ENCODE measurements around the gene STOM.

STOM gene

GRCh38 chr9:121310571-121310970 lies 59.5 kb downstream of the STOM start:
- Histone ChIP-seq H3K4me3 (ENCODE audit: low read length) (no peak overlapping the region), H3K9ac (ENCODE audit: low read length) (no peak overlapping the region), H3K9me3 (ENCODE audit: insufficient read depth, low read length) (no peaks in the 10 kb centered on the region), H3K27ac (ENCODE audit: low read length) (no peak overlapping the region), H2AFZ (ENCODE audit: low read depth, low read length) (no peak overlapping the region), H3K36me3 (replicated peaks; ENCODE audit: low read depth, low read length) (no peaks in the 10 kb centered on the region), H3K79me2 (ENCODE audit: low read length) (no peaks in the 10 kb centered on the region), H3K4me2 (ENCODE audit: low read length) (no peak overlapping the region), H3K4me1 (ENCODE audit: low read length) (no peaks in the 10 kb centered on the region), H3K27me3 (ENCODE audit: low read depth, low read length) (no peaks in the 10 kb centered on the region), H4K20me1 (ENCODE audit: insufficient read depth, low read length) (no peaks in the 10 kb centered on the region)
- TF ChIP-seq EZH2phosphoT487 (IDR thresholded peaks at IDR 0.05; ENCODE audit: low read depth) (no peak), CTCF (IDR thresholded peaks at IDR 0.05; ENCODE audit: low read depth, low read length) (no peak)

- H3K36me3 ChIP-seq (replicated peaks; ENCODE audit: low read depth, low read length): no peaks in the 10 kb centered on the region
- H3K9ac ChIP-seq (ENCODE audit: low read length): no peak overlapping the region
- no peak overlapping the region for H3K4me2 ChIP-seq (ENCODE audit: low read length)
- H3K79me2 ChIP-seq (ENCODE audit: low read length): no peaks in the 10 kb centered on the region
- no peaks in the 10 kb centered on the region for H3K4me1 ChIP-seq (ENCODE audit: low read length)
- H3K9me3 ChIP-seq (ENCODE audit: insufficient read depth, low read length): no peaks in the 10 kb centered on the region
- no peak overlapping the region for H3K27ac ChIP-seq (ENCODE audit: low read length)
- no peak overlapping the region for H2AFZ ChIP-seq (ENCODE audit: low read depth, low read length)
- no peaks in the 10 kb centered on the region for H3K27me3 ChIP-seq (ENCODE audit: low read depth, low read length)
- H3K4me3 ChIP-seq (ENCODE audit: low read length): no peak overlapping the region
- no peak for TF ChIP-seq CTCF (IDR thresholded peaks at IDR 0.05; ENCODE audit: low read depth, low read length)
- no peak for TF ChIP-seq EZH2phosphoT487 (IDR thresholded peaks at IDR 0.05; ENCODE audit: low read depth)
- no peaks in the 10 kb centered on the region for H4K20me1 ChIP-seq (ENCODE audit: insufficient read depth, low read length)
Observed at GRCh38 chr9:121309833-121310425, 60.1 kb downstream of the STOM start.

GRCh38 chr9:121309171-121309570 lies 60.9 kb downstream of the STOM start:
- Histone ChIP-seq H3K36me3 (replicated peaks; ENCODE audit: low read depth, low read length) (no peaks in the 10 kb centered on the region), H3K4me2 (ENCODE audit: low read length) (no peak overlapping the region), H3K79me2 (ENCODE audit: low read length) (no peaks in the 10 kb centered on the region), H2AFZ (ENCODE audit: low read depth, low read length) (no peak overlapping the region), H4K20me1 (ENCODE audit: insufficient read depth, low read length) (no peaks in the 10 kb centered on the region), H3K27ac (ENCODE audit: low read length) (no peak overlapping the region), H3K9ac (ENCODE audit: low read length) (no peak overlapping the region), H3K27me3 (ENCODE audit: low read depth, low read length) (no peaks in the 10 kb centered on the region), H3K9me3 (ENCODE audit: insufficient read depth, low read length) (no peaks in the 10 kb centered on the region), H3K4me1 (ENCODE audit: low read length) (no peaks in the 10 kb centered on the region), H3K4me3 (ENCODE audit: low read length) (no peak overlapping the region)
- TF ChIP-seq CTCF (IDR thresholded peaks at IDR 0.05; ENCODE audit: low read depth, low read length): no peak
- TF ChIP-seq EZH2phosphoT487 (IDR thresholded peaks at IDR 0.05; ENCODE audit: low read depth): no peak

- H3K4me2 ChIP-seq (ENCODE audit: low read length): no peak overlapping the region
- no peaks in the 10 kb centered on the region for H3K4me1 ChIP-seq (ENCODE audit: low read length)
- H3K4me3 ChIP-seq (ENCODE audit: low read length): no peak overlapping the region
- no peaks in the 10 kb centered on the region for H3K36me3 ChIP-seq (replicated peaks; ENCODE audit: low read depth, low read length)
- H3K27ac ChIP-seq (ENCODE audit: low read length): no peak overlapping the region
- H4K20me1 ChIP-seq (ENCODE audit: insufficient read depth, low read length): no peaks in the 10 kb centered on the region
- H3K27me3 ChIP-seq (ENCODE audit: low read depth, low read length): no peaks in the 10 kb centered on the region
- TF ChIP-seq EZH2phosphoT487 (IDR thresholded peaks at IDR 0.05; ENCODE audit: low read depth) (no peak), CTCF (IDR thresholded peaks at IDR 0.05; ENCODE audit: low read depth, low read length) (no peak)
- H3K9me3 ChIP-seq (ENCODE audit: insufficient read depth, low read length): no peaks in the 10 kb centered on the region
- no peaks in the 10 kb centered on the region for H3K79me2 ChIP-seq (ENCODE audit: low read length)
- no peak overlapping the region for H2AFZ ChIP-seq (ENCODE audit: low read depth, low read length)
- no peak overlapping the region for H3K9ac ChIP-seq (ENCODE audit: low read length)
Observed at GRCh38 chr9:121308765-121309164, 61.3 kb downstream of the STOM start.

Data from OCI-LY3 (cell line).